22Rv1 (cell line): ENCODE data around the gene NOXA1.

Source experiments
- CTCF ChIP-seq: fragments of 450-650 bp; IDR thresholded peaks from 2 replicates; pipeline ENCODE4 v1.5.1; 2017; ENCODE audit warnings: mild to moderate bottlenecking
- ZFX ChIP-seq: fragments of 450-650 bp; IDR thresholded peaks from 2 replicates; pipeline ENCODE4 v1.6.1; 2017; ENCODE audit warnings: antibody characterized with exemption, borderline replicate concordance

GRCh38 chr9:137415451-137415850 is 7.7 kb upstream of the NOXA1 start:
- TF ChIP-seq CTCF (no peak), ZFX (no peak)
